HCT116 (cell line): ENCODE measurements around the gene C6orf118.

Source experiments
- JUND ChIP-seq: IDR thresholded peaks from 2 replicates; pipeline ENCODE4 v1.6.1; 2012
- POLR2A ChIP-seq: IDR thresholded peaks from 2 replicates; pipeline ENCODE4 v1.7.0; 2011; ENCODE audit warnings: borderline replicate concordance; ENCODE audit not compliant: insufficient read depth, insufficient read length; ENCODE audit errors: extremely low read depth
- POLR2AphosphoS5 ChIP-seq: IDR thresholded peaks from 2 replicates; pipeline ENCODE4 v1.6.1; 2011; ENCODE audit warnings: mild to moderate bottlenecking, low read depth, low read length, moderate library complexity
- TF ChIP-seq, protein P1 (sequence below), 3 experiments: fragments of 200-600 bp in 1 of 3; sonication (generic) in 1 of 3; IDR thresholded peaks in 2 of 3; conservative IDR thresholded peaks in 1 of 3; 2 replicates each; pipeline ENCODE4 v1.5.1; 2012 to 2017; ENCODE audit warnings: low read depth in 2 of 3, low read length in 2 of 3, antibody characterized with exemption in 1 of 3, borderline replicate concordance in 1 of 3, control low read depth in 1 of 3, mild to moderate bottlenecking in 1 of 3, mixed read lengths in 1 of 3, mixed run types in 1 of 3, moderate library complexity in 1 of 3; ENCODE audit not compliant: insufficient read depth in 1 of 3

DNA sequence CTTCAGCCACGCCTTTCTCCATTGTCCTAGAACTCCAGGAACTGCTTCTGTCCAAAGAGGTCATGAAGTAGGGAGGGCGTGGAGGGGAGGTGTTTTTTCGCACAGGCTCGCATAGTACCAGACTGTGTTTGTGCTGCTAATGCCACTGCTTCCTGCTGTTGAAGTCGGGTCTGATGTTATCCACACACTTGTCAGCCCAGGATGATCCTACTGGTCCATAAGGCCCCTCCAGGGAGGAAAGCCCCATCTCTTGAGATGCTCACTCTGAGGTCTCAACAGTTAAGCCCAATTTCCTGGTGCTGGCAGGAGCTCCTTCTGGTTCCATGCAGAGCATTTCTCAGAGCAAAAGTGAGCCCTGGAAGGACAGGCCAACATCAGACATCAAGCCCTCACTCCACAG is 65.6 kb downstream of the C6orf118 start:
- no peak for TF ChIP-seq POLR2AphosphoS5
- TF ChIP-seq JUND, result no peak
- TF ChIP-seq, protein P1, sequence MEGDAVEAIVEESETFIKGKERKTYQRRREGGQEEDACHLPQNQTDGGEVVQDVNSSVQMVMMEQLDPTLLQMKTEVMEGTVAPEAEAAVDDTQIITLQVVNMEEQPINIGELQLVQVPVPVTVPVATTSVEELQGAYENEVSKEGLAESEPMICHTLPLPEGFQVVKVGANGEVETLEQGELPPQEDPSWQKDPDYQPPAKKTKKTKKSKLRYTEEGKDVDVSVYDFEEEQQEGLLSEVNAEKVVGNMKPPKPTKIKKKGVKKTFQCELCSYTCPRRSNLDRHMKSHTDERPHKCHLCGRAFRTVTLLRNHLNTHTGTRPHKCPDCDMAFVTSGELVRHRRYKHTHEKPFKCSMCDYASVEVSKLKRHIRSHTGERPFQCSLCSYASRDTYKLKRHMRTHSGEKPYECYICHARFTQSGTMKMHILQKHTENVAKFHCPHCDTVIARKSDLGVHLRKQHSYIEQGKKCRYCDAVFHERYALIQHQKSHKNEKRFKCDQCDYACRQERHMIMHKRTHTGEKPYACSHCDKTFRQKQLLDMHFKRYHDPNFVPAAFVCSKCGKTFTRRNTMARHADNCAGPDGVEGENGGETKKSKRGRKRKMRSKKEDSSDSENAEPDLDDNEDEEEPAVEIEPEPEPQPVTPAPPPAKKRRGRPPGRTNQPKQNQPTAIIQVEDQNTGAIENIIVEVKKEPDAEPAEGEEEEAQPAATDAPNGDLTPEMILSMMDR (IDR thresholded peaks at IDR 0.05 in 2 of 3, conservative IDR thresholded peaks at IDR 0.05 in 1 of 3; ENCODE audit: borderline replicate concordance in 1 of 3, insufficient read depth in 1 of 3, low read depth in 2 of 3, low read length in 2 of 3), result no peak
- TF ChIP-seq POLR2A, result no peak
